GM21529 (cell line): ENCODE results near the gene ATAD1.
"Not testable (repeated sequence)": the region's sequence is repeated elsewhere in the genome, so short reads cannot be mapped to it uniquely, and the experiment has no call there.

ENCODE experiments used
- ATAC-seq: cut with Tn5 transposase; IDR thresholded peaks from one replicate; pipeline ENCODE4 v1.9.1; 2021; ENCODE audit not compliant: unreplicated experiment

Gene ATAD1, protein sequence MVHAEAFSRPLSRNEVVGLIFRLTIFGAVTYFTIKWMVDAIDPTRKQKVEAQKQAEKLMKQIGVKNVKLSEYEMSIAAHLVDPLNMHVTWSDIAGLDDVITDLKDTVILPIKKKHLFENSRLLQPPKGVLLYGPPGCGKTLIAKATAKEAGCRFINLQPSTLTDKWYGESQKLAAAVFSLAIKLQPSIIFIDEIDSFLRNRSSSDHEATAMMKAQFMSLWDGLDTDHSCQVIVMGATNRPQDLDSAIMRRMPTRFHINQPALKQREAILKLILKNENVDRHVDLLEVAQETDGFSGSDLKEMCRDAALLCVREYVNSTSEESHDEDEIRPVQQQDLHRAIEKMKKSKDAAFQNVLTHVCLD

DNA sequence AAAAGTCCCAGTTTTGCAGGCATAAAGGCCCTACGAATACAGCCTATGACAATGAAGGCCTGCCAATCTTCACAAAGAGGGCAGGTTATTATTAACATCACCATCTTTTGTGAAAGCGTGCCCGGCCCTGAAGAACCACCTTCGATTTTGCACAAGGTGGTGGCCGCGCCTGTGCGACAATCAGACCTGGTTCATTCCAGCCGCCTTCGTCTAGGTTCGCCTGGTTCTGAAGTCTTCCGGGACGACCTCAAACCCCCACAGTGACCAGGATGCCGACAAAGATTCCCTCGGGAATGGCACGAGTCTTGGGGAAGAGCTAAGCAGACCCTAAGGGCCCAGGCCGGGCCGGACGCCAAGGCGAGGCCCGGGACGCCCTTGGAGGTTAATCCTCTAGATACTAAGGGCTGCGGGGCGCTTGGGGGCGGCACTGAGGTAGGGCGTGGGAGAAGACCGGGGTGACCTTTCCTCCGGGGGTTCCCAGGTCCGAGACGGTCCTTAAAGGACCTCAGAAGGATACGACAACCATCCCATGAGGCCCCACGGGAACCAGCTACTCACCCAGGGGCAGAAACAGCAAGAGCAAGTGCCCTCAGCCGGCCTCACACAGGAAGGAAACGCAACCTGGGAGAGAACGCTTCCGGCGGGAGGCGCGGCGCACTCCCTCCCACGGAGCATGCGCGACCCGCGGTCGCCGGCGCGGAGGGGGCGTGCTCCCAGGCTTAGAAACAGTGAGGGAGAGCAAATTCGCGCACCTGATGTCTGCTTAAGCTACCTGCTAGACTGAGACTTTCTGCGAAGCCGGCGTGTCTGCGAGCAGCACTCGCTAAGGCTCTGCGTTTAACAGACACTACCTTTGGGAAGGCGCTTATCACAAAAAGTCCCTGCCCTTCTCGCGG is at the start of gene ATAD1:
Gene ATAD1 (minus strand): TSS at position 618 of the 896 bp plus-strand sequence. CDS start 3,627 bp downstream, outside the sequence.
- peak; percentile 69 for ATAC-seq

DNA sequence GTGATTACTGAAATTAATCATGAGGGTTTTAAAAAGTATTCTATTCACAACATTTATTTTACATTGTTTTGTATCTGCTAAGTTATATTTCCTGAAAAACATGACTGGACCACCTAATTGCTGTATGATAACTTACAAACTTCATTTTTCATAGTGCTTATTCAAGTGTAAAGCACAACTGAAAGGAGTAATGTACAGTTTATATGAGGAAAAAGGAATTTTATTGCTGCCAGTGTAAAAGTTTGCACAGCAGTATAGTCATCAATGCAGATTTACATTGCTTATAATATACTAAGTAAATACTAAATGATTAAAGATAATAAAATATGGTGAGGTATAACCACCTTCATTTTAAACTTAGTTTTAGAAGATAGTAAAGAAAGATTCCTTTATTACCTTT is 49.4 kb upstream of the ATAD1 start:
- ATAC-seq: no peak

DNA sequence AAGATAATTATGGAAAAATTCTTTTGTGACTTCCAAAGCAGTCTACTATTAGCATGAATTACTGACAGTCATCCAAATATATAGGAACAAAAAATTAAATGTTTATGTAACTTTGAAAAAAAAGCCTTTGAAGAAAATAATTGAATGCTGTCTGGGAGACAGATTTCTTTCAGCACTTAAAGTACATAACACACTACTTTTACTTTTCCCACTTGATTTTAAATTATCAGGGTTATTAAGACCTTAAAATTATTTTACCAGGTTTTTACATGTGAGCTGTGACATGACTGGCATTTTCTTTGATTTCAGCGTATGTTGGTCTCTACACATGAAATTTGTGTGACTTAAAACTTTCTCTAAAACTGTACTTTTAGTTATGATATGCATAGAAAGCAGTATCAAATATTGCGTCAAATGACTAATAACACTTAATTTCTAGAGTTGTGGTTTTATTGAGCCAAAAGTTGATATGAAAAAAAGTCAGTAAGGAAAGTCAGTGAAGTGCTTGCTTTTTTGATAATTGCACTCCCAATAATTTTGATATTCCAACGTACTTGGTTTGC is 48.5 kb upstream of the ATAD1 start:
- ATAC-seq: no peak

DNA sequence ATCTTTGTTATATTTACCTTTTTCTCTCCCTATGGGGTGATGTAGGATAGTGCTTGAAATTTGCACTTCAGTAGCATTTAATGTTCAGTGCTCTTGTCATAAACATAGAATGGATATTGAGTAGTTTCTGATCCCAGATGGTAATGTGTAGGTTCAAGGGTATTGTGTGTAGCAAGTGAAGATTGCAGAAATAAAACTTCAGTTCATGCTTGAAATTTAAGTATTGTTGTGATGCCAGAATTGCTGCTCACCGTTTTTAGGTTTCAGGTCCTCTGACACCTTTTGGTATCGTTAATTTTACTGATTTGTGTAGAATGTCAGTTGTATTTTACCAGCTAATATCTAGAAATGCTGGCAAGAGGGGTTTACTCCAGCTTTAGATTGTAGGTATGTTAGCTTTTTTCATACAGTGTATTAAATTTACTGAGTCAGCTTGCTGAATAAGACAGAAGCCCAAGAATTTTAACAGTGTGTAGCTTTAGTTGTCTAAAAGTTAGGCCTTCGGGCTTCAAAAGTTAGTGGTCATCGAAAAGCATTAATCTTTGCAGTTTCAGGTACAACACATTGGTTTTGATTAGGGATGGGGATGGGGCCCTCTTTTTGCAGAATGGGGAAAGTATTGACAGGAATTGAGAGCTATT is 47.3 kb upstream of the ATAD1 start:
- ATAC-seq: no peak

DNA sequence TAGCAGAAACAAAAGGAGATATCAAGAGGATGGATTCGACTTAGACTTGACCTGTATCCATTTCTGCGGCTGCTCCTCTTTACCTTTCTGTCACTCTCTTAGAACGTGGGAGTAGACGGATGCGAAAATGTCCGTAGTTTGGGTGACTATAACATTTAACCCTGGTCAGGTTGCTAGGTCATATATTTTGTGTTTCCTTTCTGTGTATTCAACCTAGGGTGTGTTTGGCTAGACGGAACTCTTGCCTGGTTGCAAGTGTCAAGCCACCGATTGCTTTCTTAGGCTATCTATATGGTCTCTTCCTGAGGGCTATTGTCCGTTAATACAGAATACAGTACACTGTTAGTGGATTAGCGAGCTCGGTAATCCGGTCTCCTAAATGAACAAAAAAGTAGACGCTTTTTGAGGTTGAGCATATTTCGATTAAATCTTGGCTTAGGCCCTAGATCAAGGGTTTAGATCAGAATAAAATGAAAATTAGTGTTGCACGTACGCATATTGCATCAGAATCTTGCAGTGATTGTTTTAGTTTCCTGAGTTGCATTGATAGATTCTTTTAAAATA is 46.6 kb upstream of the ATAD1 start:
- ATAC-seq: no peak

DNA sequence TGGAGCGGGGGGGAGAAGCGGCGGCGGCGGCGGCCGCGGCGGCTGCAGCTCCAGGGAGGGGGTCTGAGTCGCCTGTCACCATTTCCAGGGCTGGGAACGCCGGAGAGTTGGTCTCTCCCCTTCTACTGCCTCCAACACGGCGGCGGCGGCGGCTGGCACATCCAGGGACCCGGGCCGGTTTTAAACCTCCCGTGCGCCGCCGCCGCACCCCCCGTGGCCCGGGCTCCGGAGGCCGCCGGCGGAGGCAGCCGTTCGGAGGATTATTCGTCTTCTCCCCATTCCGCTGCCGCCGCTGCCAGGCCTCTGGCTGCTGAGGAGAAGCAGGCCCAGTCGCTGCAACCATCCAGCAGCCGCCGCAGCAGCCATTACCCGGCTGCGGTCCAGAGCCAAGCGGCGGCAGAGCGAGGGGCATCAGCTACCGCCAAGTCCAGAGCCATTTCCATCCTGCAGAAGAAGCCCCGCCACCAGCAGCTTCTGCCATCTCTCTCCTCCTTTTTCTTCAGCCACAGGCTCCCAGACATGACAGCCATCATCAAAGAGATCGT is 46.0 kb upstream of the ATAD1 start:
- not testable (repeated sequence) for ATAC-seq

DNA sequence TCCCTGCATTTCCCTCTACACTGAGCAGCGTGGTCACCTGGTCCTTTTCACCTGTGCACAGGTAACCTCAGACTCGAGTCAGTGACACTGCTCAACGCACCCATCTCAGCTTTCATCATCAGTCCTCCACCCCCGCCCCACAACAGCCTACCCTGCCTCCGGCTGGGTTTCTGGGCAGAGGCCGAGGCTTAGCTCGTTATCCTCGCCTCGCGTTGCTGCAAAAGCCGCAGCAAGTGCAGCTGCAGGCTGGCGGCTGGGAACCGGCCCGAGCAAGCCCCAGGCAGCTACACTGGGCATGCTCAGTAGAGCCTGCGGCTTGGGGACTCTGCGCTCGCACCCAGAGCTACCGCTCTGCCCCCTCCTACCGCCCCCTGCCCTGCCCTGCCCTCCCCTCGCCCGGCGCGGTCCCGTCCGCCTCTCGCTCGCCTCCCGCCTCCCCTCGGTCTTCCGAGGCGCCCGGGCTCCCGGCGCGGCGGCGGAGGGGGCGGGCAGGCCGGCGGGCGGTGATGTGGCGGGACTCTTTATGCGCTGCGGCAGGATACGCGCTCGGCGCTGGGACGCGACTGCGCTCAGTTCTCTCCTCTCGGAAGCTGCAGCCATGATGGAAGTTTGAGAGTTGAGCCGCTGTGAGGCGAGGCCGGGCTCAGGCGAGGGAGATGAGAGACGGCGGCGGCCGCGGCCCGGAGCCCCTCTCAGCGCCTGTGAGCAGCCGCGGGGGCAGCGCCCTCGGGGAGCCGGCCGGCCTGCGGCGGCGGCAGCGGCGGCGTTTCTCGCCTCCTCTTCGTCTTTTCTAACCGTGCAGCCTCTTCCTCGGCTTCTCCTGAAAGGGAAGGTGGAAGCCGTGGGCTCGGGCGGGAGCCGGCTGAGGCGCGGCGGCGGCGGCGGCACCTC is 45.3 kb upstream of the ATAD1 start, which contains the start of the genes KLLN and PTEN:
Gene KLLN (minus strand): TSS at position 481 of the 891 bp plus-strand sequence. CDS start 1,046 bp downstream, outside the sequence.
Gene PTEN (plus strand): TSS at position 573 of the 891 bp plus-strand sequence. CDS start 845 bp downstream, outside the sequence.
- ATAC-seq: peak; percentile 33

DNA sequence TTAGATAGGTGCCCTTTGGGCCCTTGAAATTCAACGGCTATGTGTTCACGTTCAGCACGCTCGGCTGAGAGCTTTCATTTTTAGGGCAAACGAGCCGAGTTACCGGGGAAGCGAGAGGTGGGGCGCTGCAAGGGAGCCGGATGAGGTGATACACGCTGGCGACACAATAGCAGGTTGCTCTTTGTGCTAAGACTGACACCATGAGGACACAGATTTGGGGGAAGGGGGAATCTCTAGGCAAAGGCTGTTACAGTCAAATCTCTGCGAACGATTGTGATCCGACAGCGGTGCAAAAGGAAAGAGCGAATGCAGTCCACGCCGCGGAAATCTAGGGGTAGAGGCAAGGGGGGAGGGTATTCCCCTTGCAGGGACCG is 44.6 kb upstream of the ATAD1 start:
- peak; percentile 14 for ATAC-seq

DNA sequence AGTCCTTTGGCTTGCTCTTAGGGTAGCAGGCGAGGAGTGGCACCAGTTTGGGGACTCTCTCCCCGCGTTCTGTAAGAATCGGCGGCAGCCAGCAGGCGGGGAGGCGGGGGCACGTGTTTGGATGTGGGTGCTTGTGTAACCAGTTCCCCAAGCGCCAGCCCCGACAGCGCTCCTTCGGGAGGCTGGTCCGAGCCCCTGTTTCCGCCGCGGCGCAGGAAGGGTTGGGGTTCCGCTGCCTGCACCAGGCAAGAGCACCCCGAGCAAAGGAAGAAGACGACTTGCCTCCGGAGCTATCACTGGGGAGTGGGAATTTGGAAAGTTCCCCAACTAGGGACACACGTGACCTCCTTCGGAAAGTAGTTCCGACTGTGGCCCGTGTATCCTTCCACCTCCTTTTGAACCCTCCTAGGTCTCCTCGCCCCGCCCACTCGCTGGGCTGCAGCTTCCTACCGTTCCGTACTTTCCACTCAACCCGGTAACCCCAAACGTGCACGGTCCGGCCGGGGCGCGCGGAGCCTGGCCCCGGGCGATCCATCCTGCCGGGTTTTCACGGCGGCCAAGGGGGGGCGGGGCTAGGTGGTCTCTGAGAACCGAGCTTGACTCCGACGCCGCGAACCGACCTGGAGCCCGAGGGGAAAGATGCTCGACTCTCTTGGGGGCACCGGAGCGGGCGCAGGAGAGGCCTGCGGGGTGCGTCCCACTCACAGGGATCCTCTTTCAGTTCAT is 44.1 kb upstream of the ATAD1 start:
- peak; percentile 55 for ATAC-seq

DNA sequence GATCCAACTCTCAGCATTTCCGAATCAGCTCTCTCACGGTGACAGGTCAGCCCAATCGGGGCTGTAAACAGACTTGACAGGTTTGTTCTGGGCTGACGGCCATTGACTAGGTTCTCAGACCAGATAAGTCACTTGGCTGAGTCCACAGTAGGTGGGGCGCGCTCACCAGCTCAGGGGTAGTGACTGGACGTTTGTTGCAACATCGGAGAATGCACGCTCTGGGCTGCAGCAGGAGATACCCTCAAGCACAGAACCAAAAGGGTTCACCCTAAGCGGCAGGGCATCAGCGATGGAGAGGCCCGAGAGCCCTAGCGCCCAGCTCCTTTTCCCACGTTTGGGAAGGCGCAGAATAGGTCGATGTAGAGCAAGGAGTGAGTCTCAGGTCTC is 43.5 kb upstream of the ATAD1 start:
- peak; percentile 13 for ATAC-seq

DNA sequence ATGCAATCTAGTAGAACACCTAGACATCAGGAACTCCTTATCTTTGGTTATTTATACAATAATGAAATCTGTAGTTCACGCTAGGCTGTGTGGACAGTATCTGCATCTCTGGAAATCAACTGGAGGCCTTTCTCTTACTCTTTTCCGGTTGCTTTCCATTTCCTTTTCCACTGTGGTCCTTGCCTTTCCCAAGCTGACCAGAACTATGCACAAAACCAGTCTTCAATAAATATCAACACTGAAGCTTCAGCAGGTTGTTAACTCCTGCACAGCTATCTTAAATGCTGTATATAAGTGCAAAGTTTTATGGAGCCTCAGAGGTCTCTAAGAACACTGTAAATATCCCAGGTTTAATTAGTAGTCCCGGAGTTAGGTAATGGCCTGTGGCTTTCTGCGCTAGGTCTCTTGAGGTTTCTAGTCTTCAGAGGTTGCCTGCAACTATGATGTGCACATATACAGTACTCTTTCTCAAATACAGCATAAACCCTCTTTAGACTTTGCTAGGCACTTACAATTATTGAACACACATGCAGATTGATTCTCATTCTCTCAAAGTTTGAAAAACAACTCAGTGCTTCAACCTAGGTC is 42.9 kb upstream of the ATAD1 start:
- no peak for ATAC-seq

DNA sequence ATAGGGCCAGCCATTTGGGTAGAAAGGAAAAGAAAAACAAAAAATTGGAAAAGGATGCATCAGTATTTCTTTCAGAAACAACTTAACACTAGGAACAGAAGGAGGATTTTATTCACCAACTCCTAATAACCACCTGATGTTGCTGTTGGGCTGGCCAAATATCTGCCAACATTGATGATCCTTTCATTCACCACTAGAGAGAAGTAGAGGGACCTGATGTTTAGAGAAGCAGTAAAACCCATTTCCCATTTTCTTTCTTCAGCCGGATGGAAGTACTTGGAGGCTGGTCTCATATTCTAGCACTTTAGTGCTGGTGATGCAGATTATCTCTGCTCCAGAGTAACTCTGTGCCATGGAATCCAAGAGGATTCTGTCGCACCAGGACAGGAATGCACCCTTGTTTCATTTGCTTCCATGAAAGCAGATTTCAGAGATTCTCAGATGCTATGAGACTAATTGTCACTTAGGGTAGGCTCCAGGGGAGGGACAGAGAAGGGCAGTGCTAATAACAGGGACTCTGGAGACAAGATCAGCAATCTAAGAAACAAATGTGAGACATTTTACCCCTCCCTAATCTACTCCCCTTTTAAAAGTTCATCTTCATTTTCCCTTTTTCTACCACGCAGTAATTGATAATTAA is 42.2 kb upstream of the ATAD1 start:
- ATAC-seq: no peak

DNA sequence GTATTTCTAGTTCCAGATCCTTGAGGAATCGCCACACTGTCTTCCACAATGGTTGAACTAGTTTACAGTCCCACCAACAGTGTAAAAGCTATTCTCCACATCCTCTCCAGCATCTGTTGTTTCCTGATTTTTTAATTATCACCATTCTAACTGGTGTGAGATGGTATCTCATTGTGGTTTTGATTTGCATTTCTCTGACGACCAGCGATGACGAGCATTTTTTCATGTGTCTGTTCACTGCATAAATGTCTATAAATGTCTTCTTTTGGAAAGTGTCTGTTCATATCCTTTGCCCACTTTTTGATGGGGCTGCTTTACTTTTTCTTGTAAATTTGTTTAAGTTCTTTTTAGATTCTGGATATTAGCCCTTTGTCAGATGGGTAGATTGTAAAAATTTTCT is 37.6 kb upstream of the ATAD1 start:
- ATAC-seq: not testable (repeated sequence)

DNA sequence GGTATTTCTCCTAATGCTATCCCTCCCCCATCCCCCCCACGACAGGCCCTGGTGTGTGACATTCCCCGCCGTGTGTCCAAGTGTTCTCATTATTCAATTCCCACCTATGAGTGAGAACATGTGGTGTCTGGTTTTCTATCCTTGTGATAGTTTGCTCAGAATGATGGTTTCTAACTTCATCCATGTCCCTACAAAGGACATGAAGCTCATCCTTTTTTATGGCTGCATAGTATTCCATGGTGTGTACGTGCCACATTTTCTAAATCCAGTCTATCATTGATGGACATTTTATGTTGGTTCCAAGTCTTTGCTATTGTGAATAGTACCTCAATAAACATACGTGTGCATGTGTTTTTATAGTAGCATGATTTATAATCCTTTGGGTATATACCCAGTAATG is 37.2 kb upstream of the ATAD1 start:
- ATAC-seq: not testable (repeated sequence)

DNA sequence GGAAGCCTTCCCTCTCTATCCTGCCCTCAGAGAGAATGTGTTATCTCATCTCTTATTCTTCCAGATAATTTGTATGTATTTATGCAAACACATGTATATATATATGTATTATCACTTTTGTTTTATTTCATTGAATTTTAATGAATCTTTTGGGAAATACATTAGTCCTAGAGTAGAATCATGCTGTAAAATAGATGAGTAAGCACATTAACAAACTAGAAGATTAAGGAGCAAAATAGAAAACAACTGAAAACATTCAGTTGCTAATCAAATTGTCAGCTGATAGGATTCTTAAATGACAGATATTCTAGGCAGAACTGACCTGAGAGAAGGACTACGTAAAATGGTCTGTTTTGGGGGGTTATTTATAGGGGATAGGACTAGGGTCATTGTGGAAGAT is 34.1 kb upstream of the ATAD1 start:
- ATAC-seq: no peak

DNA sequence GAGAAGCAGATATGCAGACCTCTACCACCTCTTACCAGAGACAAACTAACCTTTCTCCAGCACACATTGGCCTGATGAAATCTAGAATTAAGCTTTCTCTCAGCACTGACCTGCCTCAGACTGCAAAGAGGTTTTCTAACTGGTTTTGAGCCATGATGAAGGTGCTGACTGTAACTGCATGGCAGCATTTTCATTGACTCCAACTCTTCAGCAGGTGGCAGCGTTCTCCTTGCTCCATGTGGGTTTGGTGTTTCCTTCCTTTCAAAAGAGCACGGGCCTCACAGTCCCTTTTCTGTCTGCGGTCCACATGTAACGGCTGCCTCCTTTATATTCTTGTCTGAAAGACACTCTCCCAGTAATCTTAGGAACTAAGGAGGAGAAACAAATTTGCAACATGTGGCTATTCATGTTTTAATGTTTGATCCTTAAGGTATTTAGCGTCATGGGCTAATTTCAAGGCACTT is 32.7 kb upstream of the ATAD1 start:
- ATAC-seq: no peak

DNA sequence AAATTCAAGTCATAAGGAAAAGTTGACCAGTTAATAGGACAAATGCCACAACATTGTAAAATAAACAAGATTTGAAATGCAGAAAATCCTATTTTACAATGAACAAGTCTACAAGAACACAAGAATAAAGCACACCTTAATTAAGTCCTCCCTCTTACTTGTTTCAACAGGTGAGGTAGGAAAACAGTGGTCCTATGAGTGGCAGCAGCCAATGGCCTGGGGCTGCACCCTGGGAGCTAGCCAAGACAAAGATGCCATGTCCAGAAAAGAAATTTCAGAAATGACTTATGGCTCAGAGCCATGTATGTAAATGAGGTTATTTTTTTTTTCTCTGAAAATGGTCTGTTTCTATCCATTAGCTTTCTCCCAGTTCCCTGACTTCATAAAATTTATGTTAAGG is 31.0 kb upstream of the ATAD1 start:
- no peak for ATAC-seq

DNA sequence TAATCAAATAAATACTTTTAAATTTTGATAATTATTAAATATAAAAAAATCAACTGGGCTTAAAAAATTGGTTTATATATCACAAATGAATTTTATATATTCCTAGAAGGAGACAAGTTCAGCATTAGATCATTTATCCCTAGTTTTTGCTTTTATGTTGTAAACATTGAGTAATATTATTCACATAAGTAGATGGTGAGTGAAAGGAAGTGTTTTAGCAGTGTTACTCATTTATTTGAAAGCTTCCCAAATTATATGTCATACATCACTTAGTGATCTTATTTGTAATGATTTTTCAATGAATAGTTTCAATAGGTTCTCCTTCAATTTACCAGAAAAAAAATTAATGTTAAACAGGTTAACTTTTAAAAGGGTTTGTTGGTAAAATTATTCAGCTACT is 29.5 kb upstream of the ATAD1 start:
- no peak for ATAC-seq
